Measurements from ENCODE around the gene C1orf159. TPM values are rescaled to one million over a fixed set of nuclear protein-coding genes. Genes with fewer than 3 reads are reported as not detected.

Gene C1orf159
- total and polyA plus RNA-seq, 2 donors (not counting 1 experiment from before 2014, with no cell fraction given), result 2.6 to 3.3 TPM

DNA sequence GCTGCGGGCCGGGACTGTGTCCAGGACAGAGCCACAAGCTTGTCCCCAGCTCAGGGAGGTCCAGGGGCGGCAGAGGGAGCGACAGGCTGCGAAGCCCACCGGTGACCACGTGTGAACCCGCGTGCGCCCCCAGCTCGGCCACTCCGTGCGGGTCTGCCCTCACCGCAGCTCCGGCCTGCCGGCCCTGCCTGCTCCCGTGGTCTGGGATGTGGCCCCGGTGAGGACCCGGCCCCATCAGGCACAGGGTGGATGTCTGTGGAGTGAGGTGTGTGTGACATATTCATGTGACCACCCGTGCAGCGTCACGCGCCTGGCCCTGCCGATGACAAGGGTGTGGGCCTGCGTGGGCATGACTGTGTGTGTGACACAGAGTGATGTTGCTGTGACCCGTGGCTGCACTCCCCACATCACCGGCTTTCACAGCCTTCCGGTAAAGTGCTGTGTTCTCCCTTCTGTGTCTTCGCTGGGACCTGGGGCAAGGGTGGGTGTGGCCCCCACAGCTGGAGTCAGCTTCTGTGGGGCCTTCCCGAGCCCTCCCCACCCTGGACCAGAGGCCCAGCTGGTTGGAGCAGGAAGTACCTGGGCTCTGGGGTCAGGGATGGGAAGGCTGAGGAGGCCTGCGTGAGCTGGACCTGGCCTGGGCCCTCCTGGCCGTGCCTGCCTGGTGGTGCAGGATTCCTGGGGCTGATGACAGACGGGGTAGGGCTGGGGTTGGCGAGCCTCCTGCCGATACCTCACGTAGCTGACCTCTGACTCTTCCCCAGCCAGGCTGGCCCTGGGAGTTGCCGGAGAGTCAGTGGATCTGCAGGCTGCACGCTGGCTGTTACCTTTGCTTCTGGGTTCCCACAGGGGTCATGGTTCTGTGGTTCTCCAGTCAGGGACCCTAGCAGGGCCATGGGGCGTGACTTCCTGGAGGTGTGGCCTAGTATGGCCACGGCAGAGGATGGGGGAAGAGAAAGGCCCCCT lies 45.9 kb downstream of the C1orf159 start:
- Histone ChIP-seq H3K27ac (ENCODE audit: insufficient read depth, low read length) (no peak overlapping the region), H3K9me3 (ENCODE audit: control insufficient read depth, insufficient read depth, low read depth, low read length) (no peaks in the 10 kb centered on the region), H2AFZ (ENCODE audit: low read length) (no peak overlapping the region), H3K4me3 (replicated peaks in 1 of 4; ENCODE audit: control extremely low read depth in 1 of 4, insufficient read depth in 1 of 4, low read depth in 3 of 4, low read length in 4 of 4) (no peak overlapping the region), H3K36me3 (ENCODE audit: control insufficient read depth, insufficient read depth, low read length) (no peaks in the 10 kb centered on the region), H4K20me1 (ENCODE audit: control insufficient read depth, extremely low read depth, insufficient read depth, low read length) (no peaks in the 10 kb centered on the region), H3K9ac (ENCODE audit: insufficient read depth, low read length) (peak overlapping the region; percentile 20), H3K4me2 (ENCODE audit: extremely low read depth, insufficient read depth, low read length) (peak overlapping the region; percentile 83), H3K79me2 (ENCODE audit: control insufficient read depth, insufficient read depth, low read length) (no peaks in the 10 kb centered on the region), H3K27me3 (ENCODE audit: control insufficient read depth, insufficient read depth, low read length) (peaks cover 3% of the 10 kb centered on the region), H3K4me1 (ENCODE audit: control insufficient read depth, extremely low read depth, insufficient read depth, low read length) (no peaks in the 10 kb centered on the region)
- TF ChIP-seq, protein P1, sequence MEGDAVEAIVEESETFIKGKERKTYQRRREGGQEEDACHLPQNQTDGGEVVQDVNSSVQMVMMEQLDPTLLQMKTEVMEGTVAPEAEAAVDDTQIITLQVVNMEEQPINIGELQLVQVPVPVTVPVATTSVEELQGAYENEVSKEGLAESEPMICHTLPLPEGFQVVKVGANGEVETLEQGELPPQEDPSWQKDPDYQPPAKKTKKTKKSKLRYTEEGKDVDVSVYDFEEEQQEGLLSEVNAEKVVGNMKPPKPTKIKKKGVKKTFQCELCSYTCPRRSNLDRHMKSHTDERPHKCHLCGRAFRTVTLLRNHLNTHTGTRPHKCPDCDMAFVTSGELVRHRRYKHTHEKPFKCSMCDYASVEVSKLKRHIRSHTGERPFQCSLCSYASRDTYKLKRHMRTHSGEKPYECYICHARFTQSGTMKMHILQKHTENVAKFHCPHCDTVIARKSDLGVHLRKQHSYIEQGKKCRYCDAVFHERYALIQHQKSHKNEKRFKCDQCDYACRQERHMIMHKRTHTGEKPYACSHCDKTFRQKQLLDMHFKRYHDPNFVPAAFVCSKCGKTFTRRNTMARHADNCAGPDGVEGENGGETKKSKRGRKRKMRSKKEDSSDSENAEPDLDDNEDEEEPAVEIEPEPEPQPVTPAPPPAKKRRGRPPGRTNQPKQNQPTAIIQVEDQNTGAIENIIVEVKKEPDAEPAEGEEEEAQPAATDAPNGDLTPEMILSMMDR (conservative IDR thresholded peaks at IDR 0.05 in 1 of 2, IDR thresholded peaks at IDR 0.05 in 1 of 2; ENCODE audit: low read depth in 1 of 2, low read length in 2 of 2), result no peak
- no peak for TF ChIP-seq EZH2 (IDR thresholded peaks at IDR 0.05; ENCODE audit: low read length, missing control alignments)
- no peak for DNase-seq (ENCODE audit: low read depth in 2 of 2)

DNA sequence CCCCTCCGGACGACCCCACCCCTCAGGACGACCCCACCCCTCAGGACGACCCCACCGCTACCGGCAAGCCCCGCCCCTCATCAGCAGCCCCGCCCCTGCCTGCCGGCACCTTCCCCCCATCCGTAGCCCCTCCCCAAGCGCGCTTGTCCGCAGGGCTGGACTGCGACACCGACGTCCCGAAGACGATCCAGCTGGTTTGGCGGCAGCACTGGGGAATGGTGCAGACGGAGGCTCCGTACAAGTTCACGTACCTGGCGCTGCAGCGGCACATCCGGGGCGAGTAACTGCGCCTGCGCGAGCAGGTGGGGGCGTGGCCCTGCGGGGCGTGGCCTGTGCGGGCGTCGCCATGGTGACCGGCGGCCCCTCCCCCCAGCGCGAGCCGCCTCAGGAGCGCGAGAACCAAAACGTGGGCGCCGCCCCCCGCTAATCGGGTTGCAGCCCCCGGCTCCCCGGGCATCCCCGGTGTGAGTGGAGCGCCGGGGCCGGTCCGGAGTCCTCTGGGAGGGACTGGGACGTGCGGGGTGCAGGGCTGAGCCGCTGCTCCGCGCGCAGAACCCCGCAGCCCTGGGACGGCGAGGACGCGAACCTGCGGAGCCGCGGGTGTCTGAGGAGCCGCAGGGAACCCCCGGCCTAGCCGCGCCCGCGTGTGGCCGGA lies 46.7 kb downstream of the C1orf159 start:
- Histone ChIP-seq H3K9ac (ENCODE audit: insufficient read depth, low read length) (peak overlapping the region; percentile 20), H4K20me1 (ENCODE audit: control insufficient read depth, extremely low read depth, insufficient read depth, low read length) (no peaks in the 10 kb centered on the region), H3K27ac (ENCODE audit: insufficient read depth, low read length) (no peak overlapping the region), H3K27me3 (ENCODE audit: control insufficient read depth, insufficient read depth, low read length) (no peaks in the 10 kb centered on the region), H3K79me2 (ENCODE audit: control insufficient read depth, insufficient read depth, low read length) (no peaks in the 10 kb centered on the region), H3K36me3 (ENCODE audit: control insufficient read depth, insufficient read depth, low read length) (no peaks in the 10 kb centered on the region), H3K4me1 (ENCODE audit: control insufficient read depth, extremely low read depth, insufficient read depth, low read length) (peaks cover under 1% of the 10 kb centered on the region), H3K4me2 (ENCODE audit: extremely low read depth, insufficient read depth, low read length) (peak overlapping the region; percentile 83), H3K4me3 (replicated peaks in 1 of 4; ENCODE audit: control extremely low read depth in 1 of 4, insufficient read depth in 1 of 4, low read depth in 3 of 4, low read length in 4 of 4) (peak overlapping the region; percentile 46 to 64 (median 57)), H3K9me3 (ENCODE audit: control insufficient read depth, insufficient read depth, low read depth, low read length) (no peaks in the 10 kb centered on the region), H2AFZ (ENCODE audit: low read length) (peak overlapping the region; percentile 92)
- DNase-seq (ENCODE audit: low read depth in 2 of 2), result peak; percentile 21 to 42
- no peak for TF ChIP-seq EZH2 (IDR thresholded peaks at IDR 0.05; ENCODE audit: low read length, missing control alignments)
- TF ChIP-seq, protein P1 (conservative IDR thresholded peaks at IDR 0.05 in 1 of 2, IDR thresholded peaks at IDR 0.05 in 1 of 2; ENCODE audit: low read depth in 1 of 2, low read length in 2 of 2), result no peak

DNA sequence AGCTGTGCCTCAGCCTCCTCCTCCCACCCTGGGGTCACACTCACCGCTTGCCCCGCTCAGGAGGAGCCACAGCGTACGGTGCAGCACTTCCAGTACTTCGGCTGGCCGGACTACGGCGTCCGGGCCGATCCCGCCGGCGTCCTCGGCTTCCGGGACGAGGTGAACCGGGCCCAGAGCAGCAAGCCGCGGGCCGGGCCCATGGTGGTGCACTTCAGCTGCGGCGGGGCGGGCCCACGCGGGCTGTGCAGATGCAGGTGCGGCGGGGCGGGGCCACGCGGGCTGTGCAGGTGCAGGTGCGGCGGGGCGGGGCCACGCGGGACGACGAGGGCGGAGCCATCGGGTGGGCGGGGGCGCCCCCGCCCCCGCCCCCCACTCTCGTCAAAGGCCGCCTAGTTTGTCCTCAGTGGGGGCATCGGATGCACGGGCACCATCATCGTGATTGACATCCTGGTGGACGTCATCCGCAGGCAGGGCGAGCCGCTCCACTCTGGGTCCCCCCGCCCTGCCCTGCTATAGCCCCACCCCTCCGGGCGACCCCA lies 47.3 kb downstream of the C1orf159 start:
- Histone ChIP-seq H3K9me3 (ENCODE audit: control insufficient read depth, insufficient read depth, low read depth, low read length) (no peaks in the 10 kb centered on the region), H3K4me1 (ENCODE audit: control insufficient read depth, extremely low read depth, insufficient read depth, low read length) (peaks cover 6% of the 10 kb centered on the region), H3K79me2 (ENCODE audit: control insufficient read depth, insufficient read depth, low read length) (no peaks in the 10 kb centered on the region), H3K27me3 (ENCODE audit: control insufficient read depth, insufficient read depth, low read length) (no peaks in the 10 kb centered on the region), H4K20me1 (ENCODE audit: control insufficient read depth, extremely low read depth, insufficient read depth, low read length) (no peaks in the 10 kb centered on the region), H3K4me3 (replicated peaks in 1 of 4; ENCODE audit: control extremely low read depth in 1 of 4, insufficient read depth in 1 of 4, low read depth in 3 of 4, low read length in 4 of 4) (no peak overlapping the region), H2AFZ (ENCODE audit: low read length) (no peak overlapping the region), H3K36me3 (ENCODE audit: control insufficient read depth, insufficient read depth, low read length) (no peaks in the 10 kb centered on the region), H3K4me2 (ENCODE audit: extremely low read depth, insufficient read depth, low read length) (peak overlapping the region; percentile 13), H3K27ac (ENCODE audit: insufficient read depth, low read length) (no peak overlapping the region), H3K9ac (ENCODE audit: insufficient read depth, low read length) (no peak overlapping the region)
- no peak for DNase-seq (ENCODE audit: low read depth in 2 of 2)
- TF ChIP-seq, protein P1 (conservative IDR thresholded peaks at IDR 0.05 in 1 of 2, IDR thresholded peaks at IDR 0.05 in 1 of 2; ENCODE audit: low read depth in 1 of 2, low read length in 2 of 2), result no peak
- no peak for TF ChIP-seq EZH2 (IDR thresholded peaks at IDR 0.05; ENCODE audit: low read length, missing control alignments)
